ENCODE results near the gene SPATA20.

Gene SPATA20

DNA sequence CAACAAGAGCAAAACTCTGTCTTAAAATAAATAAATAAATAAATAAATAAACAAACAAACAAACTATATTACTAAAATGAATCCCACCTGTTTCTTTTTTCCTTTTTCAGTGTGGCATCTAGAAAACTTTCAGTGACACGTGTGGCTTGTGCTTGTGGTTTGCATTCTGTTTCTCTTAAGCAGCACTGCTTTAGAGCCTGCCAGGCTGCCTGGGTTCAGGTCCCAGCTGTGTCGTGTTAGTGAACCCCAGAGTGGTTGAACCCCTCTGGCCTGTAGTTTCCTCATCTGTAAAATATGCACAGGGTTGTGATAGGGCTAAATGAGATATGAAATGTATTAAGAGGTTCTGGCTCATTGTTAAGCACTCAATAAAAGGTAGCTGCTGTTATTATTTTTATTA, 26.5 kb upstream of the SPATA20 start:
- no peak for DNase-seq

DNA sequence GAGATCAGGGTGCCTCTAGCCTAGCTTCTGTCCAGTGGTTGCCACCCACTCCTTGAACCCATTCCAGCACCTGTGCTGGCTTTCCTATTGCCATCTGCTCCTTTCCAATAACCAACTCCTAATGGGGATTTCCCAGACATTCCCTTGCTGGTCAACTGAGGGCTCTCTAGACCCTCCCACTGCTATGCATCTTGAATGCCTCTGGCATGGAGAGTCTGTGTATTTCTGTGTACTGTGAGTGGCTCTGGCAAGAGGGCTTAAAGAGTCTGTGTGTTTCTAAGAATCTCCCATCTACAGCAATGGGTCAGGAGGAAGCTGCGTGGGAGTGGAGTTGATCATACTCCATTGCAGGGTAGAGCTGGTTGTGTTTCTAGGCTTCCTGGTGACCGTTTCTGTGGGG, 25.5 kb upstream of the SPATA20 start:
- no peak for DNase-seq

- no peak for DNase-seq
Observed at GRCh38 chr17:50522766-50523165, 24.2 kb upstream of the SPATA20 start.

GRCh38 chr17:50523208-50523607, 23.8 kb upstream of the SPATA20 start:
- DNase-seq = no peak

- DNase-seq = no peak
Observed at GRCh38 chr17:50524838-50525237, 22.1 kb upstream of the SPATA20 start.

- no peak for DNase-seq
Observed at GRCh38 chr17:50527155-50527762, 19.7 kb upstream of the SPATA20 start.

DNA sequence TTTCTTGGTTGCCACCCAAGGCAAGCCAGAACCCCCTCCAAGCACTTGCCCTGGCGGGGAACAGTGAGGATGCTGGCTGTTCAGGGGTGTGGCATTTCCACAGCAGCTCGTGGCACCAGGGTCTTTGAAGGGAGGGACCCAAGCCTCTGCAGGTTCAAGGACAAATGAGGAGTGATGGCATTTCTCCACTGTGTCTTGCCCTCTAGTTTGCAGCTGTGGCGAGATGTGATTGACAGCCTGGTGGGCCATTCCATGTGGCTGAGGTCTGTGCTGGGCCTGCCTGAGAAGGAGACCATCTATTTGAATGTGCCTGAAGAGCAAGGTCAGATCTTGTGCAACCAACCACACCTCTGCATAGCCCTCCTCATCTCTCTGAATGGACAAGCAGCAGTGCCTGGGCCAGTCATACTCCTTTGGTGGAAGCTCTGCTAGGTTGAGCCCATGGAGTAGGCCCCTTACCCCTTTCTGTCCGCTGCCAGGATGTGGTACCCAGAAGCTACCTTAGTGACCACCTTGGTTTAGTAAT, 19.0 kb upstream of the SPATA20 start:
- no peak for DNase-seq

- DNase-seq = no peak
Observed at GRCh38 chr17:50529849-50530248, 17.1 kb upstream of the SPATA20 start.

- DNase-seq = no peak
Observed at GRCh38 chr17:50531428-50532025, 15.4 kb upstream of the SPATA20 start.

- DNase-seq = no peak
Observed at GRCh38 chr17:50532452-50533024, 14.4 kb upstream of the SPATA20 start, which contains the start of gene EPN3. Gene EPN3 (plus strand): TSS chr17:50532735. CDS start chr17:50536557, 3,822 bp downstream.

DNA sequence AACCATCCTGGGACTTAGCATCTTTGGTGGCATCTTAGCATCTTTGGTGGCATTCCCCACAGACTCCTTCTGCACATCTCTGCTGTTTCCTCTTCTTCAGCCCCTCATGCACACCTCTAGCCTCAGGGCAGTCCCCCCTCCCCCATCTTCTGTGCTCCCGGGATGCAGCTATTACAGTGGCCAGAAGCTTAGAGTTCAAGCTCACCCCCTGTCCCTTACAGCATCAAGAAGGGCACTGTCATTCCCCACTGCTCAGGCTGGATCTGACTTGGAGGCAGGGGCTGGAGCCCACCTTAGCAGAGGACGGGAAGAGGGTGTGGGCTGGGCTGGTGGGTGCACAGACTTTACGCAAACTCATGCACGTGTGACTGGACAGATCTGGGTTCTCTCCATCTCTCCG, 13.8 kb upstream of the SPATA20 start:
- DNase-seq = no peak

- DNase-seq = no peak
Observed at GRCh38 chr17:50533720-50534148, 13.2 kb upstream of the SPATA20 start.

DNA sequence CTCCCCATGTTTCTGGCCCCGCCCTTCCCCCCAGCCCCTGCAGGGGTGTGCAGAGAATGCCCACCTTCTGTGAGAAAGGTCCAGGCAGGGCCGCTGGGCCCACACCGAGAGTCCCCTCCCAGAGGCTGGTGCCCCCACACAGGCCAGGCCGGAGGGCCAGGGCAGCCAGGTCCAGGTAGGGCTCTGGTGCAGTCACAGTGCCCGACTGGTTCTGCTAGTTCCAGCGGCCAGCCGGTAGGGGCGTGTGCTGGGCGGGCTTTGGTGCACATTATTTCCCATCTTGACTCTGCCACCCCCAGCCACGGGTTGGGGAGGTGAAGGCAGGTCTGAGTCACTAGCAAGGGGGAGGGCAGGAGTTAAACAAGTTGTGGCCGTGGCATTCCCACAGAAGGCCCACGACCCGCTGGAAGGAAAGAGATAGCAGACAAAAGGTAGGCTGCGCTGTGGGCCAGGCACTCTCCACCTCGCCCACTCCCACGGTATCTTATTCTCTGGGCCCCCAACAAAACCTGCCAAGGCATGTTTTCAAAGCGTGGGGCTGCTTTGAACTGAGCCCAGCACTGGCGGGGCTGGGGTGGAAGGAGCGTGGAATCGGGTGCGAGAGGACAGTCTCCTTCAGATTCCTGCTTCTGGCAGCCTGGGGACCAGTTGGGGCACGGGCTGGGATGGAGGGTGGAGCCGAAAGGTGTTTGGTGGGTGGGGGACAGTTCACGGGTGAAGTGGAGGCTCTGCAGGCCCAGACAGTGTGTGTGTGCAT, 12.6 kb upstream of the SPATA20 start:
- no peak for DNase-seq

- no peak for DNase-seq
Observed at GRCh38 chr17:50534979-50535326, 12.0 kb upstream of the SPATA20 start.

DNA sequence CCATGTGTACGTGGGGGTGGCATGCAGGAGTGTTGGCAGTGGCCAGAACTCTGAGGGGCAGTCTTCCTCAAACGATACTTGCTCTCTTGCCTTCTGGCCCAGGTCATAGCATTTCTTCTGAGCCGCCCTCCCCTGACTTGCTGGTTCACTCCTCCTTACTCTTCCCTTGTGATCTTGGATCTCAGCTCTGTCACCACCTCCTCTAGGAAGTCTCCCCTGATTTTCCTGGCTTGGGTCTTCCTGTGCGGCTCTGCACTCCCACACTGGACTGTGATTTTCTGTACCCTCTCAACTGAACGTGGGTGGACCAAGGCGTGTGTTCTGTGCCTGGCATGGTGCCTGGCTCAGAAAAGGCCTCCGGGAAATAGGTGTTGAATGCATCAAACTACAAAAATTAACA, 11.6 kb upstream of the SPATA20 start:
- no peak for DNase-seq

- no peak for DNase-seq
Observed at GRCh38 chr17:50536683-50537646, 10.0 kb upstream of the SPATA20 start.

- no peak for DNase-seq
Observed at GRCh38 chr17:50537721-50538548, 9.0 kb upstream of the SPATA20 start.

DNA sequence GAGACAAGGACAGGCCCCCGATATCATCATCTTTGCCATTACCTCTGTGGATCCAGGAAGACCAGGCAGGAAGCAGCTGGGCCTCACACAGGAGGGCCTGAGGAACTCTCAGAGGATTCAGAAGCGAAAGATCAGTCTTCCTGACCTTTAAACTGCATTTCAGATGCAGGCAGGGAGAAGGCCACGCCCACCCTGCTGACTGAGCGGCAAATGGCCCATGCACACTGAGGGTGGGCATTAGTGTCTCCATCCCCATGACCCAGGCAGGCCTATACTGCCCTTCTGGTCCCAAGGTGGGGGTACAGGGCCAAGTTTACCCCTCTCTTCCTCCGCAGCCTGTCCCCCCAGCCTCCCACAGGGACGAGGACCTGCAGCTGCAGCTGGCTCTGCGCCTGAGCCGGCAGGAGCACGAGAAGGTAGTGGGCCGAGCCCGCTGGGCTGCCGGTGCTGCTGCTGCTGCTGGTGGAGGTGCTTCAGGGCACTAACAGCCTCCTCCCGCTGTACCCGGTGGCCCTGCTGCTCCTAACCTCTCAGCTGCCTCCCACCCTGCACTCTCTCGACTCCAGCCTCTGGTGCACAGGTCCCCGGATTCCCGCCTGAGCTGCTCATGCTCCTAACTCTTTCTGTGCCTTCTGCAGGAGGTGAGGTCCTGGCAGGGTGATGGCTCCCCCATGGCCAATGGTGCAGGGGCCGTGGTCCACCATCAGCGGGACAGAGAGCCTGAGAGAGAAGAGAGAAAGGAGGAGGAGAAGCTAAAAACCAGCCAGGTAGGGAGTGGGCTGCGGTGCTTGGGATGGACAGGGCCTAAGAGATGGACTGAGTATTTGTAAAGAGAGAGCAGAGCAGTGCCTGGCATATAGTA, 8.2 kb upstream of the SPATA20 start:
- DNase-seq = no peak

DNA sequence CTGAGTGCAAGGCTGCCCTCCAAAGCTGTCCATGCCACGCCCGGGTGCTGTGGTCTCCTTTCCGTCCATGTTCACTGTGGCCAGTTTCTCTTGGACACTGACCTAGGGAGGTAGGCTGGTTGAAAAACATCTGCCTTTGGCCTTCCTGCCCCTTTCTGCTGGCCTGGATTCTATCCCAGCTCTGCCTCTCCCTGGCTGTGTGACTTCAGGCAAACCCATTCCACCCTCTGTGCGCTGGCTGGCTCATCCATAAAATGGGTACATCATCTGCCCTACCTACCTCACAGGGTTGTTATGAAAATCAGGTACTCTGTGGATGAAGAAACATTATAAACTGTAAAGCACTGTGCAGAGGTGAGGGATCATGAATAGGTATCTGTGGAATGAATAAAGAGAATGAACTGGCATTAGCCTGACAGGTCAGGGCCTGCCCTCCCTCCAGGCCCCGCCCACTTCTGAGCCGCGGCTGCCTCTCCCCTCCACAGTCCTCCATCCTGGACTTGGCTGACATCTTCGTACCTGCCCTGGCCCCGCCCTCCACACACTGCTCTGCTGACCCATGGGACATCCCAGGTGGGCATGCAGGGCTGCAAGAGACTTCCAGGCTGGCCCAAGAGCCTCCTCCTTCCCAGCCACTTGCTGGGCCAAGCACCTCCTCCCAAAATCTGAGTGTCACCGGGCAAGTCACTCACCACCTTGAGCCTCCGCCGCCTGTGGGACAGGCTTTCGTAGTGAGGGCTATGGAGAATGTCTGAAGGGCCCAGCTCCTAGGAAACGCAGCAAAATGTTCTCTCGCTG, 7.0 kb upstream of the SPATA20 start:
- no peak for DNase-seq
